Activated CD8-positive, alpha-beta T cell treated with anti-CD3 and anti-CD28 coated beads for 36 hours (primary cell): Measurements from ENCODE around the gene SAP25. TPM values are rescaled to one million over a fixed set of nuclear protein-coding genes. Genes with fewer than 3 reads are reported as not detected.

Experiments
- ATAC-seq: fragments of 200-7000 bp; cut with Tn5 transposase; one replicate; pipeline ENCODE4 v1.10.0; 2021; ENCODE audit warnings: mild to moderate bottlenecking, moderate library complexity
- CTCF ChIA-PET: fragments of 350-600 bp; sonication (Branson Sonifier 250); formaldehyde crosslinking; loops from one replicate; lab custom pipeline; 2021; ENCODE audit warnings: antibody characterized with exemption; lab: Charles Lee
- POLR2A ChIA-PET: fragments of 350-600 bp; sonication (Branson Sonifier 250); formaldehyde crosslinking; loops from one replicate; lab custom pipeline; 2021; ENCODE audit warnings: antibody characterized with exemption; lab: Charles Lee
- DNase-seq: peaks from one replicate; pipeline ENCODE4 v3.0.0-alpha.2; 2020
- H3K27ac Mint-ChIP-seq: one replicate; pipeline ENCODE4 v1.8.0; 2021; ENCODE audit warnings: mild to moderate bottlenecking, mixed read lengths
- H3K27me3 Mint-ChIP-seq: one replicate; pipeline ENCODE4 v1.8.0; 2021; ENCODE audit warnings: mixed read lengths
- H3K36me3 Mint-ChIP-seq: one replicate; pipeline ENCODE4 v1.8.0; 2021; ENCODE audit warnings: low read depth, mixed read lengths
- H3K4me1 Mint-ChIP-seq: one replicate; pipeline ENCODE4 v1.8.0; 2021; ENCODE audit warnings: low read depth, mixed read lengths
- H3K4me3 Mint-ChIP-seq: one replicate; pipeline ENCODE4 v1.8.0; 2021; ENCODE audit warnings: mild to moderate bottlenecking, moderate library complexity, mixed read lengths
- H3K9me3 Mint-ChIP-seq: one replicate; pipeline ENCODE4 v1.8.0; 2021; ENCODE audit warnings: mixed read lengths
- CTCF ChIP-seq: fragments of 200-600 bp; IDR thresholded peaks from one replicate; pipeline ENCODE4 v1.8.0; 2022; ENCODE audit warnings: antibody characterized with exemption, mild to moderate bottlenecking
- intact Hi-C: fragments of 100-400 bp; cut with micrococcal nuclease; formaldehyde crosslinking; loops from one replicate; pipeline ENCODE4 v1.10.0; 2022
- total RNA-seq, 2 experiments: library from RNA; stranded (reverse); gene quantifications; one replicate each; pipeline ENCODE4 v1.2.3, GENCODE V29; 2021

The SAP25 gene
- total RNA-seq, result 10 to 100 TPM in 1 of 2 experiments, 1 to 10 TPM in 1; 9.9 to 12.8 TPM

- no peaks in the 10 kb centered on the region for H3K9me3 Mint-ChIP-seq
- CTCF ChIA-PET, result no interaction called here
- intact Hi-C loops, result no loop called here
- ATAC-seq (no peak), DNase-seq (no peak)
- no peak within 1 kb of the TSS for H3K4me3 Mint-ChIP-seq
- peaks cover 9% of the 10 kb centered on the region for H3K36me3 Mint-ChIP-seq
- H3K27ac Mint-ChIP-seq, result no peak within 1 kb of the TSS
- POLR2A ChIA-PET, result interaction anchor here (0.9 kb wide), 1 partner anchor 8 kb away, joined by 3 read pairs; no protein-coding TSS in a partner anchor
- no peak for TF ChIP-seq CTCF
- peaks cover 28% of the 10 kb centered on the region for H3K4me1 Mint-ChIP-seq
- no peaks in the 10 kb centered on the region for H3K27me3 Mint-ChIP-seq
Observed at GRCh38 chr7:100573691-100574361, at the start of gene SAP25. Gene SAP25, minus strand, starts transcription at chr7:100573900. Its CDS starts 158 bp downstream, at chr7:100573742.

GRCh38 chr7:100621554-100621953 is 47.9 kb upstream of the SAP25 start:
- DNase-seq (no peak), ATAC-seq (no peak)
- Mint-ChIP-seq H3K4me3 (no peak overlapping the region), H3K27me3 (no peaks in the 10 kb centered on the region), H3K27ac (no peak overlapping the region), H3K9me3 (no peaks in the 10 kb centered on the region), H3K36me3 (no peaks in the 10 kb centered on the region), H3K4me1 (peaks cover 9% of the 10 kb centered on the region)
- ChIA-PET POLR2A (no interaction called here), CTCF (interaction anchor here (0.7 kb wide), 1 partner anchor 8 kb away, joined by 3 read pairs; no protein-coding TSS in a partner anchor)
- intact Hi-C loops, result no loop called here
- TF ChIP-seq CTCF, result no peak

GRCh38 chr7:100620804-100621203 is 47.1 kb upstream of the SAP25 start:
- Mint-ChIP-seq H3K4me3 (no peak overlapping the region), H3K4me1 (peaks cover 2% of the 10 kb centered on the region), H3K27me3 (no peaks in the 10 kb centered on the region), H3K9me3 (no peaks in the 10 kb centered on the region), H3K27ac (no peak overlapping the region), H3K36me3 (no peaks in the 10 kb centered on the region)
- no peak for TF ChIP-seq CTCF
- ATAC-seq (no peak), DNase-seq (no peak)
- intact Hi-C loops, result no loop called here
- CTCF ChIA-PET, result no interaction called here
- POLR2A ChIA-PET, result no interaction called here

- H3K27me3 Mint-ChIP-seq, result no peaks in the 10 kb centered on the region
- H3K27ac Mint-ChIP-seq, result no peak overlapping the region
- no peak for DNase-seq
- CTCF ChIA-PET, result interaction anchor here (1.1 to 1.2 kb wide), 2 partner anchors 9 to 13 kb away, joined by 3 to 4 read pairs; no protein-coding TSS in a partner anchor
- intact Hi-C loops, result no loop called here
- no peaks in the 10 kb centered on the region for H3K9me3 Mint-ChIP-seq
- no peak for TF ChIP-seq CTCF
- H3K4me3 Mint-ChIP-seq, result no peak overlapping the region
- H3K36me3 Mint-ChIP-seq, result no peaks in the 10 kb centered on the region
- POLR2A ChIA-PET, result no interaction called here
- no peaks in the 10 kb centered on the region for H3K4me1 Mint-ChIP-seq
- no peak for ATAC-seq
Observed at GRCh38 chr7:100620239-100620638, 46.5 kb upstream of the SAP25 start.

GRCh38 chr7:100614308-100614861 is 40.7 kb upstream of the SAP25 start:
- ATAC-seq (no peak), DNase-seq (no peak)
- Mint-ChIP-seq H3K27ac (no peak overlapping the region), H3K36me3 (peaks cover 2% of the 10 kb centered on the region), H3K4me1 (peaks cover 9% of the 10 kb centered on the region), H3K9me3 (no peaks in the 10 kb centered on the region), H3K27me3 (no peaks in the 10 kb centered on the region), H3K4me3 (no peak overlapping the region)
- intact Hi-C loops, result no loop called here
- TF ChIP-seq CTCF, result no peak
- ChIA-PET CTCF (interaction anchor here (1.0 to 4.9 kb wide), 7 partner anchors 9 to 91 kb away, joined by 3 to 36 read pairs (median 5); no protein-coding TSS in a partner anchor), POLR2A (interaction anchor here (0.7 to 2.1 kb wide), 5 partner anchors 9 to 272 kb away, joined by 3 to 6 read pairs (median 4); no protein-coding TSS in a partner anchor)
